ENCODE data around the gene SPECC1. TPM values are rescaled to one million over a fixed set of nuclear protein-coding genes. Genes with fewer than 3 reads are reported as not detected.

Gene SPECC1
- total RNA-seq, 4 donors from 2014 or later = 9.8 to 24.2 (median 11.7) TPM

GRCh38 chr17:20039037-20039436 is 29.9 kb downstream of the SPECC1 start:
- no peak overlapping the region for H3K4me3 ChIP-seq (ENCODE audit: low read depth, poor library complexity, severe bottlenecking)
- TF ChIP-seq POLR2A (IDR thresholded peaks at IDR 0.05) = no peak
- no peak for TF ChIP-seq CTCF (IDR thresholded peaks at IDR 0.05)
- intact Hi-C loops (cut with DNase I; ENCODE audit: low total_unique reads) = no loop called here
- WGBS, 2 donors = 72 to 85% methylated on average over 2 of the region's 2 CpGs
- DNase-seq (ENCODE audit: low spot score in 2 of 2) = no peak

- intact Hi-C loops (cut with DNase I; ENCODE audit: low total_unique reads) = no loop called here
- TF ChIP-seq POLR2A (IDR thresholded peaks at IDR 0.05) = no peak
- TF ChIP-seq CTCF (IDR thresholded peaks at IDR 0.05) = no peak
Measured at GRCh38 chr17:20040216-20040615, 31.1 kb downstream of the SPECC1 start.

GRCh38 chr17:20043021-20043420 is 33.9 kb downstream of the SPECC1 start:
- 85 to 93% methylated on average over 3 of the region's 3 CpGs for WGBS, 2 donors
- TF ChIP-seq CTCF (IDR thresholded peaks at IDR 0.05) = no peak
- no peak for TF ChIP-seq POLR2A (IDR thresholded peaks at IDR 0.05)
- intact Hi-C loops (cut with DNase I; ENCODE audit: low total_unique reads) = no loop called here
- no peak overlapping the region for H3K4me3 ChIP-seq (ENCODE audit: low read depth, poor library complexity, severe bottlenecking)
- DNase-seq (ENCODE audit: low spot score in 2 of 2) = no peak

More at GRCh38 chr17:20040216-20040615, 31.1 kb downstream of the SPECC1 start:
- DNase-seq (ENCODE audit: low spot score in 2 of 2) = no peak
- H3K4me3 ChIP-seq (ENCODE audit: low read depth, poor library complexity, severe bottlenecking) = no peak overlapping the region

GRCh38 chr17:20045476-20045875 is 36.3 kb downstream of the SPECC1 start:
- H3K4me3 ChIP-seq (ENCODE audit: low read depth, poor library complexity, severe bottlenecking) = no peak overlapping the region
- intact Hi-C loops (cut with DNase I; ENCODE audit: low total_unique reads) = no loop called here
- DNase-seq (ENCODE audit: low spot score in 2 of 2) = no peak
- whole genome bisulfite sequencing, 2 donors = 50 to 61% methylated on average over 1 of the region's 1 CpG
- no peak for TF ChIP-seq CTCF (IDR thresholded peaks at IDR 0.05)
- no peak for TF ChIP-seq POLR2A (IDR thresholded peaks at IDR 0.05)

GRCh38 chr17:20046629-20047028 is 37.5 kb downstream of the SPECC1 start:
- H3K4me3 ChIP-seq (ENCODE audit: low read depth, poor library complexity, severe bottlenecking) = no peak overlapping the region
- no peak for TF ChIP-seq CTCF (IDR thresholded peaks at IDR 0.05)
- 81 to 87% methylated on average over 8 of the region's 8 CpGs for WGBS, 2 donors
- DNase-seq (ENCODE audit: low spot score in 2 of 2) = no peak
- intact Hi-C loops (cut with DNase I; ENCODE audit: low total_unique reads) = no loop called here

- DNase-seq (ENCODE audit: low spot score in 2 of 2) = no peak
- WGBS, 2 donors = 91% methylated on average over 2 of the region's 2 CpGs
- intact Hi-C loops (cut with DNase I; ENCODE audit: low total_unique reads) = no loop called here
- TF ChIP-seq CTCF (IDR thresholded peaks at IDR 0.05) (no peak), POLR2A (IDR thresholded peaks at IDR 0.05) (no peak)
- no peak overlapping the region for H3K4me3 ChIP-seq (ENCODE audit: low read depth, poor library complexity, severe bottlenecking)
Measured at GRCh38 chr17:20051624-20052023, 42.5 kb downstream of the SPECC1 start.

Data from lower leg skin (tissue), 4 donors.